Naive thymus-derived CD4-positive, alpha-beta T cell (primary cell): ENCODE results near the gene SRMS. TPM values are rescaled to one million over a fixed set of nuclear protein-coding genes. Genes with fewer than 3 reads are reported as not detected.

Experiments
- ATAC-seq: fragments of 150-1000 bp; cut with Tn5 transposase; 2 replicates; pipeline ENCODE4 v1.10.0; 2021; ENCODE audit warnings: mild to moderate bottlenecking, moderate library complexity
- CTCF ChIA-PET: fragments of 350-600 bp; sonication (Branson Sonifier 250); formaldehyde crosslinking; loops from one replicate; lab custom pipeline; 2021; ENCODE audit warnings: antibody characterized with exemption; lab: Charles Lee
- POLR2A ChIA-PET: fragments of 350-600 bp; sonication (Branson Sonifier 250); formaldehyde crosslinking; loops from one replicate; lab custom pipeline; 2021; ENCODE audit warnings: antibody characterized with exemption, inconsistent platforms; lab: Charles Lee
- DNase-seq, 9 donors: peaks; one replicate each; pipeline versions ENCODE4 v3.0.0 to v3.0.0-alpha.2; 2020 to 2022; ENCODE audit warnings: mixed read lengths in 1 of 9
- H3K27ac ChIP-seq: one replicate; pipeline ENCODE4 v1.7.0; 2013; ENCODE audit warnings: mild to moderate bottlenecking, low read depth, low read length, moderate library complexity
- H3K27me3 ChIP-seq, 2 donors: one replicate each; pipeline ENCODE4 v1.7.0; 2013; ENCODE audit warnings: low read length in 2 of 2, mild to moderate bottlenecking in 2 of 2, moderate library complexity in 2 of 2; ENCODE audit not compliant: control insufficient read depth in 2 of 2, insufficient read depth in 2 of 2
- H3K36me3 ChIP-seq, 3 experiments: 1 replicate in 2 of 3; 2 replicates in 1 of 3; pipeline ENCODE4 v1.7.0; 2013; ENCODE audit warnings: low read length in 3 of 3, mild to moderate bottlenecking in 3 of 3, moderate library complexity in 1 of 3; ENCODE audit not compliant: insufficient read depth in 3 of 3, control insufficient read depth in 2 of 3
- H3K4me1 ChIP-seq, 2 donors: one replicate each; pipeline ENCODE4 v1.7.0; 2013; ENCODE audit warnings: low read length in 2 of 2, mild to moderate bottlenecking in 2 of 2, moderate library complexity in 1 of 2; ENCODE audit not compliant: control insufficient read depth in 2 of 2, insufficient read depth in 2 of 2
- H3K4me3 ChIP-seq: 2 replicates; pipeline ENCODE4 v1.7.0; 2013; ENCODE audit warnings: mild to moderate bottlenecking, low read length
- H3K9me3 ChIP-seq, 3 experiments: 1 replicate in 2 of 3; 2 replicates in 1 of 3; pipeline ENCODE4 v1.7.0; 2013; ENCODE audit warnings: low read length in 3 of 3; ENCODE audit not compliant: control insufficient read depth in 2 of 3
- H3K27ac Mint-ChIP-seq, 9 donors: one replicate each; pipeline ENCODE4 v1.8.0; 2020 to 2022; ENCODE audit warnings: mixed read lengths in 9 of 9, mild to moderate bottlenecking in 8 of 9, moderate library complexity in 5 of 9, inconsistent platforms in 2 of 9
- H3K27me3 Mint-ChIP-seq, 5 donors: one replicate each; pipeline ENCODE4 v1.8.0; 2021 to 2022; ENCODE audit warnings: mixed read lengths in 5 of 5, mild to moderate bottlenecking in 1 of 5
- H3K36me3 Mint-ChIP-seq, 5 donors: one replicate each; pipeline ENCODE4 v1.8.0; 2020 to 2022; ENCODE audit warnings: mixed read lengths in 5 of 5, mild to moderate bottlenecking in 3 of 5, inconsistent platforms in 1 of 5
- H3K4me1 Mint-ChIP-seq, 7 donors: one replicate each; pipeline ENCODE4 v1.8.0; 2020 to 2022; ENCODE audit warnings: mixed read lengths in 7 of 7, mild to moderate bottlenecking in 3 of 7, inconsistent platforms in 1 of 7
- H3K4me3 Mint-ChIP-seq, 10 donors: one replicate each; pipeline ENCODE4 v1.8.0; 2020 to 2022; ENCODE audit warnings: mild to moderate bottlenecking in 10 of 10, mixed read lengths in 10 of 10, moderate library complexity in 6 of 10, inconsistent platforms in 2 of 10
- H3K9me3 Mint-ChIP-seq, 11 donors: one replicate each; pipeline ENCODE4 v1.8.0; 2020 to 2022; ENCODE audit warnings: mixed read lengths in 11 of 11, mild to moderate bottlenecking in 4 of 11, inconsistent platforms in 1 of 11, moderate library complexity in 1 of 11
- intact Hi-C, 2 donors: fragments of 100-400 bp; cut with micrococcal nuclease; formaldehyde crosslinking; loops; one replicate each; pipeline ENCODE4 v1.15.1; 2023
- polyA plus RNA-seq, 2 donors: library from polyadenylated mRNA; unstranded; fragments of 300-500 nt; fragmentation: Illumina TruSeq; gene quantifications; one replicate each; pipeline ENCODE4 v1.2.3, GENCODE V29; 2021
- total RNA-seq, 6 experiments: library from RNA in 5 of 6; stranded (reverse) in 5 of 6; gene quantifications; 1 replicate in 5 of 6; 2 replicates in 1 of 6; pipeline ENCODE4 v1.2.3 and lab custom pipeline; 2021 to 2026

SRMS gene
- total and polyA plus RNA-seq, 7 experiments from 2014 or later, result 0.24 TPM; not detected in 6

DNA sequence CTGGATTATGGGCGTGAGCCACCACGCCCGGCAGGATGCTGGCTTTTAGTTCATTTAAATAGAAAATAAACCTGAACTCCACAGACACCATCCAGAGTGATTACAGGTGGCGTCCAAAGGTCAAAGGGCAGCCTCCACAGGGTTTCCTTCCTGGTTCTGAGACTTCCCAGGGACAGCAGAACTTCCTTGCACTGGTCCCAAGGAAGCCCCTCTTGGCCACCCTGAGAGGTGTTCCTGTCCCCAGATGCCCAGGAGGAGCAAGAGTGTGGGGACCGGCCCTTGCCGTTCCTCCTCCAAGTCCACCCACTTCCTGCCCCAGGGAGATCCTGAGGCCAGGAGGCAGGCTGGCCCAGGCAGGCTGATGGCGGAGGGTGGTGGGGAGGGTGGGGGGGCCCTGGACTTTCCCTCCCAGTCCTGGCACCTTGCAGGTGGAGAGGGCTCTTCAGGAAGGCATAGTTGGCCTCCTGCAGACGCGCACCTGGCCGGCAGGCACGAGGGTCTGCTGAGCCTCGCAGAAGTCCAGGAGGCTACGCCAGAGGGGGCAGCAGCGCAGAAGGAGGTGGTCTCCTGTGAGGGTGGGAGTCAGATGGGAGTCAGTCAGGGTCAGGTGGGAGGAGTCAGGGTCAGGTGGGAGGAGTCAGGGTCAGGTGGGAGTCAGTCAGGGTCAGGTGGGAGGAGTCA, 11.4 kb upstream of the SRMS start:
- intact Hi-C loops, result no loop called here
- peaks cover 0 to 15% (median 4%) of the 10 kb centered on the region in 5 donors for H3K36me3 Mint-ChIP-seq
- ChIA-PET CTCF (no interaction called here), POLR2A (no interaction called here)
- H3K4me3 Mint-ChIP-seq, result no peak overlapping the region
- H3K4me3 ChIP-seq, result no peak overlapping the region
- ATAC-seq (no peak), DNase-seq (no peak)
- no peak overlapping the region for H3K27ac Mint-ChIP-seq
- H3K4me1 Mint-ChIP-seq, result peaks cover 0 to 5% (median 0%) of the 10 kb centered on the region in 7 donors
- peaks cover 0 to 5% of the 10 kb centered on the region in 2 donors for H3K4me1 ChIP-seq
- peaks cover 0 to 43% (median 3%) of the 10 kb centered on the region in 3 experiments for H3K36me3 ChIP-seq
- no peak overlapping the region for H3K27ac ChIP-seq
- H3K27me3 Mint-ChIP-seq, result no peaks in the 10 kb centered on the region
- H3K27me3 ChIP-seq, result no peaks in the 10 kb centered on the region
- H3K9me3 Mint-ChIP-seq, result peaks cover 0 to 2% (median 0%) of the 10 kb centered on the region in 11 donors
- H3K9me3 ChIP-seq, result no peaks in the 10 kb centered on the region

GRCh38 chr20:63557481-63557891, 9.9 kb upstream of the SRMS start:
- ChIA-PET CTCF (no interaction called here), POLR2A (interaction anchor here (0.9 to 1.2 kb wide), 5 partner anchors 14 to 67 kb away, joined by 3 to 4 read pairs (median 3); partner anchors contain the start of gene PPDPF)
- peaks cover 0 to 2% (median 0%) of the 10 kb centered on the region in 5 donors for H3K27me3 Mint-ChIP-seq
- no peak overlapping the region for H3K27ac ChIP-seq
- peak overlapping the region in 1 of 10 donors; percentile 16 for H3K4me3 Mint-ChIP-seq
- peaks cover 8 to 16% of the 10 kb centered on the region in 2 donors for H3K4me1 ChIP-seq
- H3K27me3 ChIP-seq, result no peaks in the 10 kb centered on the region
- H3K4me1 Mint-ChIP-seq, result peaks cover 3 to 12% (median 7%) of the 10 kb centered on the region in 7 donors
- ATAC-seq, result no peak
- peak overlapping the region in 2 of 9 donors; percentile 43 to 79 for H3K27ac Mint-ChIP-seq
- peaks cover 0 to 2% (median 0%) of the 10 kb centered on the region in 11 donors for H3K9me3 Mint-ChIP-seq
- no peaks in the 10 kb centered on the region for H3K9me3 ChIP-seq
- no peak for DNase-seq
- peaks cover 0 to 28% (median 3%) of the 10 kb centered on the region in 3 experiments for H3K36me3 ChIP-seq
- intact Hi-C loops, result no loop called here
- no peak overlapping the region for H3K4me3 ChIP-seq
- H3K36me3 Mint-ChIP-seq, result peaks cover 0 to 15% (median 4%) of the 10 kb centered on the region in 5 donors

- peaks cover 0 to 3% (median 0%) of the 10 kb centered on the region in 5 donors for H3K27me3 Mint-ChIP-seq
- peaks cover 0 to 2% (median 0%) of the 10 kb centered on the region in 11 donors for H3K9me3 Mint-ChIP-seq
- H3K4me3 ChIP-seq, result no peak overlapping the region
- peaks cover 0 to 23% (median 3%) of the 10 kb centered on the region in 3 experiments for H3K36me3 ChIP-seq
- no peak for DNase-seq
- peaks cover 0 to 15% (median 4%) of the 10 kb centered on the region in 5 donors for H3K36me3 Mint-ChIP-seq
- POLR2A ChIA-PET, result interaction anchor here (0.9 to 1.2 kb wide), 5 partner anchors 14 to 68 kb away, joined by 3 to 4 read pairs (median 3); partner anchors contain the start of gene PPDPF
- no peaks in the 10 kb centered on the region for H3K27me3 ChIP-seq
- peaks cover 13 to 21% of the 10 kb centered on the region in 2 donors for H3K4me1 ChIP-seq
- no peaks in the 10 kb centered on the region for H3K9me3 ChIP-seq
- peak overlapping the region in 1 of 10 donors; percentile 16 for H3K4me3 Mint-ChIP-seq
- H3K27ac ChIP-seq, result no peak overlapping the region
- H3K4me1 Mint-ChIP-seq, result peaks cover 8 to 15% (median 12%) of the 10 kb centered on the region in 7 donors
- ATAC-seq, result no peak
- intact Hi-C loops, result no loop called here
- H3K27ac Mint-ChIP-seq, result peak overlapping the region in 2 of 9 donors; percentile 43 to 79
- CTCF ChIA-PET, result no interaction called here
Measured at GRCh38 chr20:63556873-63557478, 9.4 kb upstream of the SRMS start.

DNA sequence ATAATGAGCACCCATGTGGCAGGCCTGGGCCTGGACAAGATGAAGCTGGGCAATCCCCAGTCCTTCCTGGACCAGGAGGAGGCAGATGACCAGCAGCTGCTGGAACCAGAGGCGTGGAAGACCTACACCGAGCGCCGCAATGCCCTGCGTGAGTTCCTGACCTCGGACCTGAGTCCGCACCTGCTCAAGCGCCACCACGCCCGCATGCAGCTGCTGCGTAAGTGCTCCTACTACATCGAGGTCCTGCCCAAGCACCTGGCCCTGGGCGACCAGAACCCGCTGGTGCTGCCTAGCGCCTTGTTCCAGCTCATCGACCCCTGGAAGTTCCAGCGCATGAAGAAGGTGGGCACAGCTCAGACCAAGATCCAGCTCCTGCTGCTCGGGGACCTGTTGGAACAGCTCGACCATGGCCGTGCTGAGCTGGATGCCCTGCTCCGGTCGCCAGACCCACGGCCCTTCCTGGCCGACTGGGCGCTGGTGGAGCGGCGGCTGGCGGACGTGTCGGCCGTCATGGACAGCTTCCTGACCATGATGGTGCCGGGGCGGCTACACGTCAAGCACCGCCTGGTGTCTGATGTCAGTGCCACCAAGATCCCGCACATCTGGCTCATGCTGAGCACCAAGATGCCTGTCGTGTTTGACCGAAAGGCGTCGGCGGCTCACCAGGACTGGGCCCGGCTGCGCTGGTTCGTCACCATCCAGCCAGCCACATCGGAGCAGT, 8.3 kb upstream of the SRMS start:
- DNase-seq (no peak), ATAC-seq (no peak)
- Mint-ChIP-seq H3K27ac (peak overlapping the region in 1 of 9 donors; percentile 26), H3K4me3 (peak overlapping the region in 1 of 10 donors; percentile 76), H3K4me1 (peaks cover 9 to 18% (median 12%) of the 10 kb centered on the region in 7 donors), H3K9me3 (peaks cover 0 to 2% (median 0%) of the 10 kb centered on the region in 11 donors), H3K27me3 (peaks cover 0 to 6% (median 0%) of the 10 kb centered on the region in 5 donors), H3K36me3 (peaks cover 0 to 15% (median 4%) of the 10 kb centered on the region in 5 donors)
- intact Hi-C loops, result no loop called here
- no peaks in the 10 kb centered on the region for H3K9me3 ChIP-seq
- H3K36me3 ChIP-seq, result peaks cover 0 to 12% (median 0%) of the 10 kb centered on the region in 3 experiments
- H3K4me3 ChIP-seq, result no peak overlapping the region
- peaks cover 13 to 21% of the 10 kb centered on the region in 2 donors for H3K4me1 ChIP-seq
- ChIA-PET CTCF (interaction anchor here (0.6 kb wide), 1 partner anchor 32 kb away, joined by 3 read pairs; no protein-coding TSS in a partner anchor), POLR2A (interaction anchor here (1.0 to 1.2 kb wide), 2 partner anchors 35 to 86 kb away, joined by 3 to 5 read pairs; partner anchors contain the start of gene PPDPF)
- H3K27me3 ChIP-seq, result no peaks in the 10 kb centered on the region
- no peak overlapping the region for H3K27ac ChIP-seq

DNA sequence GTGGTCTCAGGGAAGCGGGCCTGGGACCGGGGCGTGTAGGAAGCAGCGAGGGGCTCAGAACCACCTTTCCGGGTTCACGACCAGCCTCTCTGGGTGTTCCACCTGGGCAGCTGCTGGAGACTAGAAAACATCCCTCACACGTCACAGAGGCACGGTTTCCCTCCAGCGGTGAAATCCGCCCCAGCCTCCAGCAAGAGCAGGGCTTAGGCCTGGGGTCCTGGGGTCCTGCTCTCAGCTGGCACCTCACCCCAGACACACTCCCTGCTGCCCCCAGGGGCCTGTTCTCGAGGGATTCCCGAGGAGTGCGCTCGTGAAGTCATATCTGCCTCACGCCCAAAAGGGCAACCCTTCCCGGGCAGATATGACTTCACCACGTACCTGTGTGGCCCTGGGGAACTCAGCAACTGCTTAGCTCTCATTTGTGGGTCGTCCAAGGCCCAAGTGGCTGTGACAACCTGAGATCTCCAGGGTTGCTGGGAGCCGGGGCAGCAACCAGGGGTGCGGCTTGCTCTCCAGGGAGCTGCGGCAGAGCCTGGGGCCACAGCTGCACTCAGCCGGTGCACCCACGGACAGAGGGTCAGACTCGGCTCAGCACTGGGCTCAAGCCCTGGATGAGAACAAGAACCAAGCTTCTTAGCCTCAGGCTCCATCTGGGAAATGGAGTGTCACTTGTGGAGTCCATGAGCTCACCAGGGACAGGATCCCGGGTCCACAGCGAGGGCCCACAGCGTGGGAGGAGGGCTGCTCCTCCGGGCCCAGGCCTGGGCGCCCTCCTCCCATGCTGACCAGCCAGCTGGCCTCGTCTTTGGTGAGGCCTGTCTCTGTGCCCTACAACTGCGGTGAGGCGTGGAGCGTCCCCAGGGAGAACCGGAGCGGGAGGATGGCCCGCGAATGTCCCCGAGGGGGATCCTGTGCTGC, 7.1 kb upstream of the SRMS start:
- ChIA-PET CTCF (interaction anchor here (0.6 kb wide), 1 partner anchor 432 kb away, joined by 3 read pairs; no protein-coding TSS in a partner anchor), POLR2A (interaction anchor here (1.2 to 1.6 kb wide), 3 partner anchors 13 to 87 kb away, joined by 4 to 10 read pairs (median 5); no protein-coding TSS in a partner anchor)
- intact Hi-C loops, result no loop called here
- Histone ChIP-seq H3K27me3 (no peaks in the 10 kb centered on the region), H3K4me1 (peaks cover 13 to 21% of the 10 kb centered on the region in 2 donors), H3K4me3 (no peak overlapping the region), H3K9me3 (no peaks in the 10 kb centered on the region), H3K27ac (peak overlapping the region; percentile 63), H3K36me3 (no peaks in the 10 kb centered on the region)
- peak overlapping the region in 9 of 10 donors; percentile 46 to 87 (median 76) for H3K4me3 Mint-ChIP-seq
- H3K9me3 Mint-ChIP-seq, result no peaks in the 10 kb centered on the region
- H3K27ac Mint-ChIP-seq, result peak overlapping the region in 4 of 9 donors; percentile 56 to 79 (median 66)
- H3K4me1 Mint-ChIP-seq, result peaks cover 9 to 18% (median 13%) of the 10 kb centered on the region in 7 donors
- peaks cover 0 to 10% (median 0%) of the 10 kb centered on the region in 5 donors for H3K36me3 Mint-ChIP-seq
- peaks cover 0 to 14% (median under 1%) of the 10 kb centered on the region in 5 donors for H3K27me3 Mint-ChIP-seq
- peak in 1 of 9 donors; percentile 20 for DNase-seq
- no peak for ATAC-seq
